Lower lobe of right lung (tissue), 2 donors: ENCODE measurements around the gene KRT72. TPM values are rescaled to one million over a fixed set of nuclear protein-coding genes. Genes with fewer than 3 reads are reported as not detected.

ENCODE experiments used
- ATAC-seq, 2 donors: fragments of 200-7000 bp; cut with Tn5 transposase; one replicate each; pipeline ENCODE4 v1.9.1; 2020 to 2022; ENCODE audit warnings: mild to moderate bottlenecking in 2 of 2, moderate library complexity in 2 of 2
- DNase-seq: peaks from one replicate; pipeline ENCODE4 v3.0.0-alpha.2; 2020
- H3K27ac ChIP-seq: fragments of 200-600 bp; one replicate; pipeline ENCODE4 v1.8.0; 2022
- H3K27me3 ChIP-seq: fragments of 200-600 bp; one replicate; pipeline ENCODE4 v1.8.0; 2022; ENCODE audit warnings: low read depth
- H3K36me3 ChIP-seq: fragments of 200-600 bp; one replicate; pipeline ENCODE4 v1.8.0; 2022; ENCODE audit warnings: mild to moderate bottlenecking
- H3K4me1 ChIP-seq: fragments of 200-600 bp; one replicate; pipeline ENCODE4 v1.8.0; 2022
- H3K4me3 ChIP-seq: fragments of 200-600 bp; one replicate; pipeline ENCODE4 v1.8.0; 2022; ENCODE audit warnings: mild to moderate bottlenecking
- H3K9me3 ChIP-seq: fragments of 200-600 bp; one replicate; pipeline ENCODE4 v1.8.0; 2022
- CTCF ChIP-seq: fragments of 200-600 bp; IDR thresholded peaks from one replicate; pipeline ENCODE4 v1.8.0; 2022; ENCODE audit warnings: antibody characterized with exemption, mild to moderate bottlenecking
- intact Hi-C: fragments of 100-400 bp; cut with DNase I; formaldehyde crosslinking; loops from one replicate; pipeline ENCODE4 v1.11.0; 2022
- total RNA-seq: library from RNA; stranded (reverse); fragmentation: NEBNext Ultra II Directional; extraction: Animal tissue kit (Norgen Biotek cat#: 25700); gene quantifications from one replicate; pipeline ENCODE4 v1.2.1, GENCODE V29; 2021
- donor health status: DM: no; HTN: yes; CAD: no; lungs with severe emphysema.

The KRT72 gene
- total RNA-seq, 1 donor from 2014 or later = not detected

- Histone ChIP-seq H3K4me3 (no peak overlapping the region), H3K9me3 (no peaks in the 10 kb centered on the region), H3K27me3 (no peaks in the 10 kb centered on the region), H3K4me1 (no peaks in the 10 kb centered on the region), H3K27ac (no peak overlapping the region), H3K36me3 (no peaks in the 10 kb centered on the region)
- intact Hi-C loops = no loop called here
- TF ChIP-seq CTCF = no peak
- no peak for ATAC-seq
- no peak for DNase-seq
These were observed 21.1 kb upstream of the KRT72 start for GRCh38 chr12:52622349-52622748.

GRCh38 chr12:52618866-52619265 lies 17.6 kb upstream of the KRT72 start:
- Histone ChIP-seq H3K4me1 (no peaks in the 10 kb centered on the region), H3K4me3 (no peak overlapping the region), H3K36me3 (no peaks in the 10 kb centered on the region), H3K9me3 (no peaks in the 10 kb centered on the region), H3K27ac (no peak overlapping the region), H3K27me3 (peaks cover 6% of the 10 kb centered on the region)
- ATAC-seq (no peak), DNase-seq (no peak)
- intact Hi-C loops = no loop called here
- no peak for TF ChIP-seq CTCF

- H3K4me3 ChIP-seq = no peak within 1 kb of the TSS
- H3K27ac ChIP-seq = no peak within 1 kb of the TSS
- ATAC-seq (no peak), DNase-seq (no peak)
- H3K9me3 ChIP-seq = no peaks in the 10 kb centered on the region
- TF ChIP-seq CTCF = no peak
- intact Hi-C loops = no loop called here
- H3K4me1 ChIP-seq = no peaks in the 10 kb centered on the region
- peaks cover 12% of the 10 kb centered on the region for H3K27me3 ChIP-seq
- no peaks in the 10 kb centered on the region for H3K36me3 ChIP-seq
These were observed 17.0 kb upstream of the KRT72 start, which contains the start of gene KRT73 for GRCh38 chr12:52618216-52618615. KRT73 (minus strand) TSS chr12:52618559; CDS start chr12:52618524, 35 bp downstream.

- ATAC-seq = no peak
- no peaks in the 10 kb centered on the region for H3K36me3 ChIP-seq
- DNase-seq = no peak
- peaks cover 12% of the 10 kb centered on the region for H3K27me3 ChIP-seq
- TF ChIP-seq CTCF = no peak
- H3K27ac ChIP-seq = no peak overlapping the region
- no peak overlapping the region for H3K4me3 ChIP-seq
- H3K9me3 ChIP-seq = no peaks in the 10 kb centered on the region
- no peaks in the 10 kb centered on the region for H3K4me1 ChIP-seq
- intact Hi-C loops = no loop called here
These were observed 16.1 kb upstream of the KRT72 start for GRCh38 chr12:52617403-52617785.

- TF ChIP-seq CTCF = no peak
- H3K4me1 ChIP-seq = no peaks in the 10 kb centered on the region
- intact Hi-C loops = no loop called here
- peaks cover 12% of the 10 kb centered on the region for H3K27me3 ChIP-seq
- ATAC-seq (no peak), DNase-seq (no peak)
- no peak overlapping the region for H3K27ac ChIP-seq
- no peaks in the 10 kb centered on the region for H3K9me3 ChIP-seq
- no peaks in the 10 kb centered on the region for H3K36me3 ChIP-seq
- H3K4me3 ChIP-seq = no peak overlapping the region
These were observed 15.6 kb upstream of the KRT72 start for GRCh38 chr12:52616680-52617402.
